ENCODE results near the gene STAC2. TPM values are rescaled to one million over a fixed set of nuclear protein-coding genes. Genes with fewer than 3 reads are reported as not detected.

The STAC2 gene
- total RNA-seq, 1 donor from 2014 or later, result 7.9 TPM

DNA sequence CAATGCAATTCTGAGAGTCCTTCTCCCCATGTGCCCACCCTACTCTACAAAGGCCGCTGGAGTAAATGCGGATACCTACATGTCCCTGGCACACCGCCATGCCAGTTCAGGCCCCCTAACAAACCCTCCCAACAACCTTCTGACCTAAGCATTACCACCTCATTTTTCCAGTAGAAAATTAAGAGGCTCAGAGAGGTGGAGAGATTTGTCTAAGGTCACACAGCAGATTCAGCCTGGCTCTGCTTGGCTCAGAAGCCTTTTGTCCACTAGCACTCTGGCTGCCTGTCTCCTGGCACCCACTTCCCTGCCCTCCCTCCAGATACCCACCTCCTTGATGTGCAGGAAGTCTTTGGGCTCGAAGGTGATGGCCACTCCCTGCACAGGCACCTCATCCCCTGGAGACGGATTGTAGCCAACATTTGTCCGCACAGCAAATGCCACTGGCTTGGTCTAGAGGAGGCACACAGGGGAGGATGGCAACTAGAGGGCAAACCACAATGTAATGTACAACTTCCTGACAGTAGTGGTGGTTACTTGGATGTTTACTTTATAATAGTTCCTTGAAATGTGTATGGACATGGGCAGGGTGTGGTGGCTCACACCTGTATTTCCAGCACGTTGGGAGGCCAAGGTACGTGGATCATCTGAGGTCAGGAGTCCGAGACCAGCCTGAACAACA is 38.5 kb downstream of the STAC2 start:
- Histone ChIP-seq H3K4me1 (no peaks in the 10 kb centered on the region), H3K9me3 (no peaks in the 10 kb centered on the region), H3K27me3 (no peaks in the 10 kb centered on the region), H3K27ac (no peak overlapping the region), H3K4me3 (no peak overlapping the region), H3K36me3 (peaks cover 91 to 99% of the 10 kb centered on the region in 2 donors)
- intact Hi-C loops (cut with DNase I), result no loop called here
- no peak for DNase-seq (ENCODE audit: low spot score in 2 of 2)
- TF ChIP-seq CTCF (IDR thresholded peaks at IDR 0.05), result no peak

- H3K36me3 ChIP-seq, result peaks cover 91 to 96% of the 10 kb centered on the region in 2 donors
Measured at GRCh38 chr17:39186481-39187002, 39.2 kb downstream of the STAC2 start.

DNA sequence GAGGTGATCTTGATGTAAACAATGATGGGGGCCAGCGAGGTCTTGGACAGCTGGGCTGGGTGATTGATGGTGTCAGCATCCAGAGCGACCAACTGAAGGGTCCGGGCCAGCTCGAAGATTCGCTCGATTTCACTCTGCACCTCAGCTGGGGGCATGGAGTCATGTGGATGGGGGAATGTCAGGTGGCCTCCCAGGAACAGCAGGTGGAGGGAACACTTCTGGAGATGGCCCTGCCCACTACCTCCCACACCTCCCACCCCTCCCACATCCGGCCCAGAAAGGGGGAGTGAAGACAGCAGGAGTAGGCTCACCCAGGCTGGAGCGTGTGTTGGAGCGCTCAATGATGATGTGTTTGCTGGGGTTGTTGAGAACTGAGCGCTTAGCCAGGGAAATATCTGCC is 42.0 kb downstream of the STAC2 start:
- no peaks in the 10 kb centered on the region for H3K9me3 ChIP-seq
- no peaks in the 10 kb centered on the region for H3K27me3 ChIP-seq
- DNase-seq (ENCODE audit: low spot score in 2 of 2), result no peak
- intact Hi-C loops (cut with DNase I), result no loop called here
- TF ChIP-seq CTCF (IDR thresholded peaks at IDR 0.05), result no peak
- peaks cover 70 to 86% of the 10 kb centered on the region in 2 donors for H3K36me3 ChIP-seq
- H3K4me1 ChIP-seq, result no peaks in the 10 kb centered on the region
- no peak overlapping the region for H3K4me3 ChIP-seq
- H3K27ac ChIP-seq, result no peak overlapping the region

More at GRCh38 chr17:39186481-39187002, 39.2 kb downstream of the STAC2 start:
- DNase-seq (ENCODE audit: low spot score in 2 of 2), result no peak
- TF ChIP-seq CTCF (IDR thresholded peaks at IDR 0.05), result no peak
- no peaks in the 10 kb centered on the region for H3K27me3 ChIP-seq
- H3K4me1 ChIP-seq, result no peaks in the 10 kb centered on the region
- no peak overlapping the region for H3K4me3 ChIP-seq
- intact Hi-C loops (cut with DNase I), result no loop called here
- H3K27ac ChIP-seq, result no peak overlapping the region
- H3K9me3 ChIP-seq, result no peaks in the 10 kb centered on the region

GRCh38 chr17:39183045-39183444 is 42.7 kb downstream of the STAC2 start:
- Histone ChIP-seq H3K9me3 (no peaks in the 10 kb centered on the region), H3K27me3 (no peaks in the 10 kb centered on the region), H3K4me3 (no peak overlapping the region), H3K4me1 (no peaks in the 10 kb centered on the region), H3K36me3 (peaks cover 65 to 80% of the 10 kb centered on the region in 2 donors), H3K27ac (no peak overlapping the region)
- no peak for TF ChIP-seq CTCF (IDR thresholded peaks at IDR 0.05)
- intact Hi-C loops (cut with DNase I), result no loop called here
- no peak for DNase-seq (ENCODE audit: low spot score in 2 of 2)

- no peak overlapping the region for H3K27ac ChIP-seq
- H3K9me3 ChIP-seq, result no peaks in the 10 kb centered on the region
- no peak overlapping the region for H3K4me3 ChIP-seq
- no peaks in the 10 kb centered on the region for H3K4me1 ChIP-seq
- no peaks in the 10 kb centered on the region for H3K27me3 ChIP-seq
- H3K36me3 ChIP-seq, result peaks cover 64 to 78% of the 10 kb centered on the region in 2 donors
- no peak for DNase-seq (ENCODE audit: low spot score in 2 of 2)
- intact Hi-C loops (cut with DNase I), result no loop called here
- TF ChIP-seq CTCF (IDR thresholded peaks at IDR 0.05), result no peak
Measured at GRCh38 chr17:39181303-39181702, 44.4 kb downstream of the STAC2 start.
